Upper lobe of left lung (tissue), 6 donors: Measurements from ENCODE around the gene TMEM238. TPM values are rescaled to one million over a fixed set of nuclear protein-coding genes. Genes with fewer than 3 reads are reported as not detected.

ENCODE experiments used
- ATAC-seq, 2 donors: fragments of 200-7000 bp; cut with Tn5 transposase; one replicate each; pipeline ENCODE4 v1.9.1; 2022; ENCODE audit warnings: mild to moderate bottlenecking in 2 of 2, moderate library complexity in 2 of 2; ENCODE audit not compliant: low FRiP score in 2 of 2
- DNase-seq, 2 donors: peaks; one replicate each; pipeline ENCODE4 v3.0.0-alpha.2; 2019 to 2020
- H3K27ac ChIP-seq, 4 donors: fragments of 200-600 bp; sonication (generic); one replicate each; pipeline ENCODE4 v1.5.1; 2016 to 2019
- H3K27me3 ChIP-seq, 4 donors: fragments of 200-600 bp; sonication (generic); one replicate each; pipeline ENCODE4 v1.5.1; 2017 to 2019
- H3K36me3 ChIP-seq, 4 donors: fragments of 200-600 bp; sonication (generic); one replicate each; pipeline ENCODE4 v1.5.1; 2016 to 2019
- H3K4me1 ChIP-seq, 4 donors: fragments of 200-600 bp; sonication (generic); one replicate each; pipeline ENCODE4 v1.5.1; 2018 to 2019
- H3K4me3 ChIP-seq, 4 donors: fragments of 200-600 bp; sonication (generic); one replicate each; pipeline ENCODE4 v1.5.1; 2017 to 2019; ENCODE audit warnings: mild to moderate bottlenecking in 2 of 4, moderate library complexity in 1 of 4
- H3K9me3 ChIP-seq, 4 donors: fragments of 200-600 bp; sonication (generic); one replicate each; pipeline ENCODE4 v1.5.1; 2018 to 2019
- CTCF ChIP-seq, 6 experiments: fragments of 450-650 bp in 4 of 6; fragments of 200-600 bp in 2 of 6; sonication (generic) in 2 of 6; IDR thresholded peaks; one replicate each; pipeline ENCODE4 v1.5.1; 2016 to 2019; ENCODE audit warnings: antibody characterized with exemption in 6 of 6
- EP300 ChIP-seq, 4 donors: sonication (generic); formaldehyde crosslinking; IDR thresholded peaks; one replicate each; pipeline ENCODE4 v1.5.1; 2017; ENCODE audit warnings: antibody characterized with exemption in 4 of 4, control low read depth in 2 of 4
- POLR2A ChIP-seq, 4 donors: fragments of 450-650 bp; IDR thresholded peaks; one replicate each; pipeline ENCODE4 v1.5.1; 2016 to 2017; ENCODE audit warnings: antibody characterized with exemption in 4 of 4, mild to moderate bottlenecking in 2 of 4
- POLR2AphosphoS5 ChIP-seq, 2 donors: sonication (generic); formaldehyde crosslinking; IDR thresholded peaks; one replicate each; pipeline ENCODE4 v1.5.1; 2017; ENCODE audit warnings: antibody characterized with exemption in 2 of 2
- WGBS, 2 donors: methylation state at CpG; one replicate each; pipeline ENCODE4 v1.1.5; 2017 to 2018; 5-methylcytosine and 5-hydroxymethylcytosine counted together
- total RNA-seq, 6 donors: library from RNA; depleted of rRNA in 4 of 6; stranded (reverse); fragments of >200 nt in 4 of 6; gene quantifications; one replicate each; pipeline versions ENCODE4 v1.1.0 to v1.2.1, GENCODE V29; 2016 to 2021
- donor health status: DM: no; HTN: no; CAD: no; lungs with moderate emphysema.
- donor health status: DM: no; HTN: yes; CAD: no; lungs with severe emphysema.

The TMEM238 gene
- total RNA-seq, 6 donors from 2014 or later, result 22.0 to 54.6 (median 36.0) TPM

DNA sequence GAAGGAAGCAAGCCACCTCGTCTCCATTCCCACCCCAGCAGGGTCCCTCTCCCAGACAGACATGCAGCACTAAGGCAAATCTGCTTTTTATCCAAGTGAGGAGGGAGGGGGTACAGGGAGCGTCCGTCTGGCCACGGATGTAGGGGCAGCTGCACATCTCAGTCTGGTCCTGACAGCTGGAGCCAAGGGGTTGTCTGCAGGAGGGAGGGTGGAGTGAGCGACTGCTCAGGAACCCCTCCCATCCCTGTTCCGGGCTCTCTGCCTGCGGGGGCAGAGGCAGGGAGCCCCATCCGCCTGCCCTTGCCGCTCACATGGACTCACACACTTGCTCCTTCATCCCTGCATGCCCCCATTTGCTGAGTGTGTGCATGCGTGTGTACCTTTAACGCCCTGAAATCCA, 4.9 kb downstream of the TMEM238 start:
- H3K36me3 ChIP-seq, result no peaks in the 10 kb centered on the region

DNA sequence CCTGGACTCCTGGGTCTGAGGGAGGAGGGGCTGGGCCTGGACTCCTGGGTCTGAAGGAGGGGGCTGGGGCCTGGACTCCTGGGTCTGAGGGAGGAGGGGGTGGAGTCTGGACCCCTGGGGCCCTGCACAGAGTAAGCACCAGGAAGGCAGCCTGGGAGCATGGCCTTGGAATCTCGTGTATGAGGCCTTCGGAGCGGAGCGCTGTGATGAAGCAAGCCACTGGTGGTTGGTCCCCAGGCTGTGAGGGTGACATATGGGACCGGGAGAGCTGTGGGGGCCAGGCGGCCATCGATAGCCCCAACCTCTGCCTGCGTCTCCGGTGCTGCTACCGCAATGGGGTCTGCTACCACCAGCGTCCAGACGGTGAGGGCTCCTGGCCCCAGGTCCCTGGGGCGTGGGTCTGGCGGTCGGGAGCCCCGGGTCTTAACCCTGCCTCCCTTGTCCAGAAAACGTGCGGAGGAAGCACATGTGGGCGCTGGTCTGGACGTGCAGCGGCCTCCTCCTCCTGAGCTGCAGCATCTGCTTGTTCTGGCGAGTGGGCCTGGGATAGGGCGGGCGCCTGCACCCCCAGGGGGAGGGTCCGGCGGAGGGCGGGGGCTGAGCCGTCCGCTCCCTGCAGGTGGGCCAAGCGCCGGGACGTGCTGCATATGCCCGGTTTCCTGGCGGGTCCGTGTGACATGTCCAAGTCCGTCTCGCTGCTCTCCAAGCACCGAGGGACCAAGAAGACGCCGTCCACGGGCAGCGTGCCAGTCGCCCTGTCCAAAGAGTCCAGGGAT, 6.5 kb downstream of the TMEM238 start:
- Histone ChIP-seq H3K27me3 (peaks cover 0 to 23% (median 8%) of the 10 kb centered on the region in 4 donors), H3K9me3 (no peaks in the 10 kb centered on the region), H3K27ac (no peak overlapping the region), H3K36me3 (no peaks in the 10 kb centered on the region), H3K4me3 (no peak overlapping the region), H3K4me1 (peaks cover 0 to 9% (median 8%) of the 10 kb centered on the region in 4 donors)
- TF ChIP-seq POLR2A (IDR thresholded peaks at IDR 0.05), result no peak
- peak in 1 of 2 donors; percentile 83 for DNase-seq
- WGBS, 2 donors, result 38 to 41% methylated on average over 13 to 34 of the region's 43 CpGs
- no peak for ATAC-seq

More for the DNA sequence above, 4.9 kb downstream of the TMEM238 start:
- Histone ChIP-seq H3K4me1 (peaks cover 7 to 17% (median 13%) of the 10 kb centered on the region in 4 donors), H3K27ac (no peak overlapping the region), H3K9me3 (no peaks in the 10 kb centered on the region), H3K4me3 (no peak overlapping the region), H3K27me3 (peaks cover 0 to 11% (median 3%) of the 10 kb centered on the region in 4 donors)
- WGBS, 2 donors, result 65 to 66% methylated on average over 7 to 11 of the region's 11 CpGs
- ATAC-seq, result no peak
- no peak for TF ChIP-seq POLR2A (IDR thresholded peaks at IDR 0.05)
- TF ChIP-seq CTCF (IDR thresholded peaks at IDR 0.05), result no peak
- TF ChIP-seq EP300 (IDR thresholded peaks at IDR 0.05), result no peak
- no peak for TF ChIP-seq POLR2AphosphoS5 (IDR thresholded peaks at IDR 0.05)
- DNase-seq, result no peak

GRCh38 chr19:55376241-55376933, 7.7 kb downstream of the TMEM238 start, which contains the start of gene TMEM190:
Gene TMEM190, plus strand, starts transcription at chr19:55376826. Its CDS starts 28 bp downstream, at chr19:55376854.
- TF ChIP-seq CTCF (IDR thresholded peaks at IDR 0.05) (no peak), POLR2AphosphoS5 (IDR thresholded peaks at IDR 0.05) (no peak), POLR2A (IDR thresholded peaks at IDR 0.05) (no peak), EP300 (IDR thresholded peaks at IDR 0.05) (no peak)
- H3K36me3 ChIP-seq, result no peaks in the 10 kb centered on the region
- ATAC-seq (no peak), DNase-seq (peak in 1 of 2 donors; percentile 85)
- no peaks in the 10 kb centered on the region for H3K9me3 ChIP-seq
- 40 to 42% methylated on average over 18 of the region's 21 CpGs for WGBS, 2 donors
- peaks cover 0 to 9% (median 8%) of the 10 kb centered on the region in 4 donors for H3K4me1 ChIP-seq
- H3K4me3 ChIP-seq, result no peak within 1 kb of the TSS
- peaks cover 0 to 30% (median 13%) of the 10 kb centered on the region in 4 donors for H3K27me3 ChIP-seq
- no peak within 1 kb of the TSS for H3K27ac ChIP-seq

GRCh38 chr19:55373993-55374757, 9.9 kb downstream of the TMEM238 start:
- ATAC-seq (no peak), DNase-seq (peak in 1 of 2 donors; percentile 84)
- no peaks in the 10 kb centered on the region for H3K9me3 ChIP-seq
- peak overlapping the region in 1 of 4 donors; percentile 39 for H3K27ac ChIP-seq
- no peak overlapping the region for H3K4me3 ChIP-seq
- whole genome bisulfite sequencing, 2 donors, result 10 to 19% methylated on average over 18 to 29 of the region's 31 CpGs
- TF ChIP-seq EP300 (IDR thresholded peaks at IDR 0.05) (no peak), CTCF (IDR thresholded peaks at IDR 0.05) (no peak)
- H3K27me3 ChIP-seq, result peaks cover 1 to 49% (median 26%) of the 10 kb centered on the region in 4 donors
- H3K4me1 ChIP-seq, result peaks cover 7 to 23% (median 17%) of the 10 kb centered on the region in 4 donors
- H3K36me3 ChIP-seq, result no peaks in the 10 kb centered on the region
